K562 (cell line): ENCODE data around the gene DNAJC9. TPM values are rescaled to one million over a fixed set of nuclear protein-coding genes. Genes with fewer than 3 reads are reported as not detected.

Experiments used
- CBFA2T2 ChIP-seq: fragments of 450-650 bp; conservative IDR thresholded peaks from 2 replicates; pipeline ENCODE4 v1.6.1; 2017; ENCODE audit warnings: mild to moderate bottlenecking
- ELK1 ChIP-seq: sonication (generic); formaldehyde crosslinking; IDR thresholded peaks from 2 replicates; pipeline ENCODE4 v1.8.1; 2022; ENCODE audit warnings: missing genetic modification reagents
- ETV5 ChIP-seq: sonication (generic); formaldehyde crosslinking; IDR thresholded peaks from 2 replicates; pipeline ENCODE4 v1.4.0; 2020; ENCODE audit warnings: low read depth, mild to moderate bottlenecking, missing genetic modification reagents
- ETV6 ChIP-seq, 3 experiments: fragments of 150-350 bp in 1 of 3; sonication (generic) in 1 of 3; formaldehyde crosslinking in 1 of 3; IDR thresholded peaks; 2 replicates each; pipeline versions ENCODE4 v1.6.1 to v1.8.0; 2014 to 2022; ENCODE audit warnings: borderline replicate concordance in 2 of 3, low read depth in 2 of 3, antibody characterized with exemption in 1 of 3, low read length in 1 of 3, mild to moderate bottlenecking in 1 of 3, missing genetic modification reagents in 1 of 3
- FIP1L1 ChIP-seq: fragments of 200-400 bp; formaldehyde crosslinking; IDR thresholded peaks from 2 replicates; pipeline ENCODE4 v1.6.1; 2018; ENCODE audit warnings: mild to moderate bottlenecking, low read depth, low read length; ENCODE audit not compliant: poor library complexity, severe bottlenecking
- GTF2E2 ChIP-seq: fragments of 200-800 bp; sonication (Bioruptor generic); IDR thresholded peaks from 2 replicates; pipeline ENCODE4 v1.6.1; 2016; ENCODE audit warnings: missing genetic modification characterization, missing compliant biosample characterization
- HDAC1 ChIP-seq, 2 experiments: fragments of 450-650 bp; IDR thresholded peaks; 2 replicates each; pipeline ENCODE4 v1.6.1; 2016 to 2017; ENCODE audit warnings: inconsistent platforms in 1 of 2, mild to moderate bottlenecking in 1 of 2, moderate library complexity in 1 of 2
- KDM5B ChIP-seq: fragments of 200-600 bp; sonication (generic); IDR thresholded peaks from 2 replicates; pipeline ENCODE4 v1.6.1; 2012; ENCODE audit warnings: low read depth, mild to moderate bottlenecking, moderate library complexity, low read length, control low read depth, inconsistent platforms; ENCODE audit not compliant: insufficient replicate concordance
- LCOR ChIP-seq: sonication (generic); formaldehyde crosslinking; IDR thresholded peaks from 2 replicates; pipeline ENCODE4 v1.8.0; 2022; ENCODE audit warnings: mild to moderate bottlenecking, missing genetic modification reagents
- LEF1 ChIP-seq: fragments of 450-650 bp; IDR thresholded peaks from 2 replicates; pipeline ENCODE4 v1.6.1; 2016; ENCODE audit warnings: mild to moderate bottlenecking
- NKRF ChIP-seq: fragments of 450-650 bp; IDR thresholded peaks from 2 replicates; pipeline ENCODE4 v1.6.1; 2016; ENCODE audit warnings: borderline replicate concordance
- NR2C1 ChIP-seq, 2 experiments: fragments of 450-650 bp; IDR thresholded peaks; 2 replicates each; pipeline ENCODE4 v1.6.1; 2017; ENCODE audit warnings: mild to moderate bottlenecking in 2 of 2, antibody characterized with exemption in 1 of 2, inconsistent platforms in 1 of 2, missing compliant biosample characterization in 1 of 2, missing genetic modification characterization in 1 of 2
- NR3C1 ChIP-seq: sonication (generic); formaldehyde crosslinking; IDR thresholded peaks from 2 replicates; pipeline ENCODE4 v1.8.1; 2022; ENCODE audit warnings: missing genetic modification reagents
- OTX1 ChIP-seq: fragments of 450-650 bp; formaldehyde crosslinking; IDR thresholded peaks from 2 replicates; pipeline ENCODE4 v1.4.0; 2022; ENCODE audit warnings: mild to moderate bottlenecking
- THRAP3 ChIP-seq: fragments of 450-650 bp; IDR thresholded peaks from 2 replicates; pipeline ENCODE4 v1.6.1; 2016; ENCODE audit warnings: mild to moderate bottlenecking, inconsistent platforms, borderline replicate concordance
- XRCC3 ChIP-seq: fragments of 450-650 bp; IDR thresholded peaks from 2 replicates; pipeline ENCODE4 v1.6.1; 2017; ENCODE audit warnings: mild to moderate bottlenecking, moderate library complexity
- XRCC4 ChIP-seq: IDR thresholded peaks from one replicate; pipeline ENCODE4 v1.6.1; 2011; ENCODE audit not compliant: insufficient read depth, insufficient read length; ENCODE audit errors: extremely low read depth
- ZBTB8A ChIP-seq: fragments of 450-650 bp; IDR thresholded peaks from 2 replicates; pipeline ENCODE4 v1.6.1; 2018; ENCODE audit warnings: mild to moderate bottlenecking, moderate library complexity; ENCODE audit not compliant: partially characterized antibody
- ZNF124 ChIP-seq: sonication (generic); formaldehyde crosslinking; IDR thresholded peaks from 2 replicates; pipeline ENCODE4 v1.8.1; 2022; ENCODE audit warnings: missing genetic modification reagents
- ZNF146 ChIP-seq: IDR thresholded peaks from one replicate; pipeline ENCODE4 v1.6.1; 2018; ENCODE audit warnings: missing compliant biosample characterization; ENCODE audit not compliant: unreplicated experiment
- ZNF24 ChIP-seq: fragments of 450-650 bp; IDR thresholded peaks from 2 replicates; pipeline ENCODE4 v1.6.1; 2016
- ZNF347 ChIP-seq: fragments of 450-650 bp; formaldehyde crosslinking; IDR thresholded peaks from 2 replicates; pipeline ENCODE4 v1.4.0; 2020; ENCODE audit warnings: low read depth, mild to moderate bottlenecking, moderate library complexity
- ZNF384 ChIP-seq: IDR thresholded peaks from 2 replicates; pipeline ENCODE4 v1.6.1; 2012; ENCODE audit warnings: low read depth, low read length, improper control_type of control experiment
- polyA plus RNA-seq, 8 experiments: library from polyadenylated mRNA; depleted of rRNA in 4 of 8; stranded (reverse) in 5 of 8; unstranded in 3 of 8; fragments of >200 nt; fragmentation: Nextera tagmentation in 2 of 8; fragmentation: Illumina TruSeq in 1 of 8; extraction: Ambion mirVana in 2 of 8; extraction: Trizol in 1 of 8; gene quantifications; 2 replicates each; pipeline versions ENCODE4 v1.2.1 to v1.2.3, GENCODE V29; 2011 to 2014; ENCODE audit warnings: inconsistent platforms in 1 of 8, missing spikeins in 1 of 8
- total RNA-seq, 7 experiments: library from RNA; depleted of rRNA in 6 of 7; stranded (reverse); fragments of >200 nt in 6 of 7; fragmentation: Illumina TruSeq in 2 of 7; extraction: Trizol in 2 of 7; gene quantifications; 2 replicates each; pipeline versions ENCODE4 v1.2.1 to v1.2.3, GENCODE V29; 2011 to 2021; ENCODE audit warnings: low replicate concordance in 1 of 7
- TF ChIP-seq, protein P1 (sequence below): fragments of 250-450 bp; sonication (Bioruptor Pico); IDR thresholded peaks from 2 replicates; pipeline ENCODE4 v1.4.0; 2020; ENCODE audit warnings: mild to moderate bottlenecking, moderate library complexity

Gene DNAJC9
- total and polyA plus RNA-seq, 9 of the 15 experiments (the other 6 are each of a cell fraction or from before 2014, with no cell fraction given) = 66.7 to 133 (median 102) TPM

GRCh38 chr10:73252445-73253224 is 5.6 kb upstream of the DNAJC9 start, which contains the start of gene MRPS16 (continued):
- TF ChIP-seq OTX1 = peak; percentile 65; the same call in 1 of the 2 replicates
- no peak for TF ChIP-seq ZBTB8A
- TF ChIP-seq KDM5B = peak; percentile 94
- TF ChIP-seq LEF1 = no peak; the same call in 1 of the 2 replicates
- TF ChIP-seq ELK1 = no peak
- peak; percentile 98 for TF ChIP-seq NR2C1 (IDR thresholded peaks at IDR 0.05)
- peak; percentile 99 for TF ChIP-seq NR2C1 (tag; IDR thresholded peaks at IDR 0.05)
- TF ChIP-seq THRAP3 = no peak
- peak; percentile 94 for TF ChIP-seq NKRF
- TF ChIP-seq ZNF347 (CRISPR knock-in tag) = 0 out of 2 replicates have a peak, but pooled peaks have one; percentile 23
- TF ChIP-seq XRCC4 = no peak
- TF ChIP-seq ZNF124 (CRISPR knock-in tag) = no peak
- TF ChIP-seq GTF2E2 (tag) = peak; percentile 59
- no peak for TF ChIP-seq NR3C1 (CRISPR knock-in tag)
- TF ChIP-seq ETV5 (CRISPR knock-in tag) = peak; percentile 91
- no peak for TF ChIP-seq XRCC3
- peak; percentile 24 for TF ChIP-seq FIP1L1
- TF ChIP-seq, protein P1, sequence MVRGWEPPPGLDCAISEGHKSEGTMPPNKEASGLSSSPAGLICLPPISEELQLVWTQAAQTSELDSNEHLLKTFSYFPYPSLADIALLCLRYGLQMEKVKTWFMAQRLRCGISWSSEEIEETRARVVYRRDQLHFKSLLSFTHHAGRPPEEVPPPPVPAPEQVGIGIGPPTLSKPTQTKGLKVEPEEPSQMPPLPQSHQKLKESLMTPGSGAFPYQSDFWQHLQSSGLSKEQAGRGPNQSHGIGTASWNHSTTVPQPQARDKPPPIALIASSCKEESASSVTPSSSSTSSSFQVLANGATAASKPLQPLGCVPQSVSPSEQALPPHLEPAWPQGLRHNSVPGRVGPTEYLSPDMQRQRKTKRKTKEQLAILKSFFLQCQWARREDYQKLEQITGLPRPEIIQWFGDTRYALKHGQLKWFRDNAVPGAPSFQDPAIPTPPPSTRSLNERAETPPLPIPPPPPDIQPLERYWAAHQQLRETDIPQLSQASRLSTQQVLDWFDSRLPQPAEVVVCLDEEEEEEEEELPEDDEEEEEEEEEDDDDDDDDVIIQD = no peak
- no peak for TF ChIP-seq ETV6 (IDR thresholded peaks at IDR 0.05; ENCODE audit: borderline replicate concordance in 1 of 2, low read depth in 2 of 2, low read length in 1 of 2)
- peak; percentile 65; the same call in 1 of the 2 replicates for TF ChIP-seq ETV6 (CRISPR knock-in tag; IDR thresholded peaks at IDR 0.05; ENCODE audit: borderline replicate concordance)
- TF ChIP-seq CBFA2T2 = no peak
- TF ChIP-seq ZNF384 = no peak
- no peak for TF ChIP-seq ZNF146 (CRISPR knock-in tag)
- peak in 1 of 2 experiments; percentile 91; a peak in 2 of 4 replicates for TF ChIP-seq HDAC1 (IDR thresholded peaks at IDR 0.05)
- TF ChIP-seq LCOR = peak; percentile 93
- no peak for TF ChIP-seq ZNF24
